ENCODE data around the gene MYL11.
A peak's percentile ranks its signal among the peaks of the same experiment; 100 is the strongest.

The MYL11 gene

GRCh38 chr16:30346286-30346685 lies 28.3 kb upstream of the MYL11 start:
- no peak overlapping the region for H3K27ac ChIP-seq
- TF ChIP-seq ZFX (IDR thresholded peaks at IDR 0.05) (no peak), CTCF (conservative IDR thresholded peaks at IDR 0.05) (no peak)

- TF ChIP-seq CTCF (conservative IDR thresholded peaks at IDR 0.05) = no peak
- no peak for TF ChIP-seq ZFX (IDR thresholded peaks at IDR 0.05)
- no peak overlapping the region for H3K27ac ChIP-seq
Observed at GRCh38 chr16:30348113-30348512, 26.5 kb upstream of the MYL11 start.

- TF ChIP-seq ZFX (IDR thresholded peaks at IDR 0.05) (no peak), CTCF (conservative IDR thresholded peaks at IDR 0.05) (no peak)
- no peak overlapping the region for H3K27ac ChIP-seq
Observed at GRCh38 chr16:30348929-30349328, 25.7 kb upstream of the MYL11 start.

- TF ChIP-seq ZFX (IDR thresholded peaks at IDR 0.05) = no peak
- no peak for TF ChIP-seq CTCF (conservative IDR thresholded peaks at IDR 0.05)
- H3K27ac ChIP-seq = no peak overlapping the region
Observed at GRCh38 chr16:30349675-30350074, 24.9 kb upstream of the MYL11 start.

- TF ChIP-seq CTCF (conservative IDR thresholded peaks at IDR 0.05) (no peak), ZFX (IDR thresholded peaks at IDR 0.05) (no peak)
- no peak overlapping the region for H3K27ac ChIP-seq
Observed at GRCh38 chr16:30350134-30350871, 24.3 kb upstream of the MYL11 start.

GRCh38 chr16:30351001-30351441 lies 23.6 kb upstream of the MYL11 start:
- TF ChIP-seq CTCF (conservative IDR thresholded peaks at IDR 0.05) (no peak), ZFX (IDR thresholded peaks at IDR 0.05) (no peak)

GRCh38 chr16:30351586-30352419 lies 22.8 kb upstream of the MYL11 start:
- TF ChIP-seq ZFX (IDR thresholded peaks at IDR 0.05) (no peak), CTCF (conservative IDR thresholded peaks at IDR 0.05) (no peak)
- H3K27ac ChIP-seq = peak overlapping the region; percentile 49

More at GRCh38 chr16:30351001-30351441, 23.6 kb upstream of the MYL11 start:
- H3K27ac ChIP-seq = no peak overlapping the region

Measured in C4-2B (cell line).